Progenitor cell of endocrine pancreas (in vitro differentiated cells): ENCODE measurements around the gene DLD. TPM values are rescaled to one million over a fixed set of nuclear protein-coding genes. Genes with fewer than 3 reads are reported as not detected.
"Not testable (repeated sequence)": the region's sequence is repeated elsewhere in the genome, so short reads cannot be mapped to it uniquely, and the experiment has no call there.

Experiments used
- DNase-seq: peaks from one replicate; pipeline ENCODE4 v3.0.0; 2021; ENCODE audit warnings: low spot score; ENCODE audit not compliant: unreplicated experiment
- H3K27ac Mint-ChIP-seq: 2 replicates; pipeline ENCODE4 v1.8.0; 2021; ENCODE audit warnings: mild to moderate bottlenecking, moderate library complexity, mixed read lengths
- H3K27me3 Mint-ChIP-seq: 2 replicates; pipeline ENCODE4 v1.8.0; 2021; ENCODE audit warnings: mixed read lengths
- H3K36me3 Mint-ChIP-seq: 2 replicates; pipeline ENCODE4 v1.8.0; 2022; ENCODE audit warnings: mixed read lengths; ENCODE audit not compliant: insufficient read depth
- H3K4me1 Mint-ChIP-seq: 2 replicates; pipeline ENCODE4 v1.8.0; 2021; ENCODE audit warnings: low read depth, mixed read lengths
- H3K4me3 Mint-ChIP-seq: 2 replicates; pipeline ENCODE4 v1.8.0; 2021; ENCODE audit warnings: low read depth, mild to moderate bottlenecking, moderate library complexity, mixed read lengths
- H3K9me3 Mint-ChIP-seq: 2 replicates; pipeline ENCODE4 v1.8.0; 2021; ENCODE audit warnings: low read depth, mixed read lengths
- CTCF ChIP-seq: fragments of 200-600 bp; sonication (generic); IDR thresholded peaks from one replicate; pipeline ENCODE4 v1.5.0; 2021; ENCODE audit warnings: antibody characterized with exemption, mild to moderate bottlenecking; ENCODE audit not compliant: unreplicated experiment
- long read RNA-seq: library from polyadenylated mRNA; unstranded; transcript quantifications from one replicate; pipeline ENCODE4 v2.0.0, GENCODE V29; 2020
- total RNA-seq: library from RNA; stranded (reverse); gene quantifications from 2 replicates; pipeline ENCODE4 v1.2.1, GENCODE V29; 2021

Gene DLD
- total RNA-seq: 75.7 and 80.0 TPM in 2 replicates
- long read RNA-seq, transcript DLD-201 (14 exons, 3,755 nt): major isoform, 699 of 765 reads
- long read RNA-seq, partial matches to known transcripts: 18 of 765 reads
- long read RNA-seq, other reads (novel, unspliced or antisense): 44 of 765 reads

GRCh38 chr7:107890962-107891635, at the start of gene DLD:
TSS of gene DLD (plus strand) at chr7:107891183. CDS start at chr7:107891251, 68 bp downstream.
- Mint-ChIP-seq H3K9me3 (peaks cover 4% of the 10 kb centered on the region), H3K4me1 (peaks cover 22% of the 10 kb centered on the region), H3K36me3 (no peaks in the 10 kb centered on the region), H3K27ac (peak within 1 kb of the TSS; percentile 99), H3K4me3 (peak within 1 kb of the TSS; percentile 91), H3K27me3 (peaks cover 4% of the 10 kb centered on the region)
- TF ChIP-seq CTCF: no peak
- peak; percentile 77 for DNase-seq

- no peak overlapping the region for H3K27ac Mint-ChIP-seq
- H3K9me3 Mint-ChIP-seq: peaks cover 9% of the 10 kb centered on the region
- H3K4me1 Mint-ChIP-seq: peaks cover 19% of the 10 kb centered on the region
- H3K27me3 Mint-ChIP-seq: no peaks in the 10 kb centered on the region
- H3K4me3 Mint-ChIP-seq: no peak overlapping the region
- TF ChIP-seq CTCF: no peak
- no peak for DNase-seq
- H3K36me3 Mint-ChIP-seq: peaks cover 6% of the 10 kb centered on the region
These were observed 48.8 kb upstream of the DLD start for GRCh38 chr7:107842213-107842612.

- peaks cover 11% of the 10 kb centered on the region for H3K4me1 Mint-ChIP-seq
- peaks cover 6% of the 10 kb centered on the region for H3K36me3 Mint-ChIP-seq
- TF ChIP-seq CTCF: no peak
- peaks cover 9% of the 10 kb centered on the region for H3K9me3 Mint-ChIP-seq
- no peaks in the 10 kb centered on the region for H3K27me3 Mint-ChIP-seq
- no peak for DNase-seq
- H3K27ac Mint-ChIP-seq: no peak overlapping the region
- no peak overlapping the region for H3K4me3 Mint-ChIP-seq
These were observed 47.8 kb upstream of the DLD start for GRCh38 chr7:107843184-107843583.

- no peak overlapping the region for H3K4me3 Mint-ChIP-seq
- peaks cover 1% of the 10 kb centered on the region for H3K4me1 Mint-ChIP-seq
- TF ChIP-seq CTCF: no peak
These were observed 44.7 kb upstream of the DLD start for GRCh38 chr7:107846324-107846723.

GRCh38 chr7:107847168-107847835, 43.7 kb upstream of the DLD start:
- Mint-ChIP-seq H3K36me3 (peaks cover 2% of the 10 kb centered on the region), H3K9me3 (peaks cover 5% of the 10 kb centered on the region), H3K27ac (no peak overlapping the region), H3K4me3 (no peak overlapping the region), H3K4me1 (no peaks in the 10 kb centered on the region), H3K27me3 (no peaks in the 10 kb centered on the region)
- TF ChIP-seq CTCF: no peak
- DNase-seq: no peak

More at GRCh38 chr7:107846324-107846723, 44.7 kb upstream of the DLD start:
- H3K27me3 Mint-ChIP-seq: no peaks in the 10 kb centered on the region
- DNase-seq: no peak
- H3K9me3 Mint-ChIP-seq: peaks cover 5% of the 10 kb centered on the region
- peaks cover 2% of the 10 kb centered on the region for H3K36me3 Mint-ChIP-seq
- no peak overlapping the region for H3K27ac Mint-ChIP-seq

- not testable (repeated sequence) for H3K27me3 Mint-ChIP-seq, H3K4me1 Mint-ChIP-seq, DNase-seq, H3K36me3 Mint-ChIP-seq, H3K4me3 Mint-ChIP-seq, H3K27ac Mint-ChIP-seq, H3K9me3 Mint-ChIP-seq
These were observed 43.2 kb upstream of the DLD start for GRCh38 chr7:107847836-107848175.

GRCh38 chr7:107848211-107848610, 42.8 kb upstream of the DLD start:
- H3K27me3 Mint-ChIP-seq, H3K27ac Mint-ChIP-seq, H3K36me3 Mint-ChIP-seq, H3K4me3 Mint-ChIP-seq, H3K9me3 Mint-ChIP-seq, H3K4me1 Mint-ChIP-seq, DNase-seq: not testable (repeated sequence)
